Spleen (tissue), 11 donors: ENCODE data around the gene NPR2. TPM values are rescaled to one million over a fixed set of nuclear protein-coding genes. Genes with fewer than 3 reads are reported as not detected.

Source experiments
- DNase-seq: peaks from one replicate; pipeline ENCODE4 v3.0.0-alpha.2; 2020
- H3K27ac ChIP-seq, 8 donors: fragments of 200-600 bp; sonication (generic) in 7 of 8; 1 replicate in 4 of 8; 2 replicates in 4 of 8; pipeline versions ENCODE4 v1.5.0 to v1.8.0; 2016 to 2021; ENCODE audit warnings: inconsistent platforms in 4 of 8, mild to moderate bottlenecking in 4 of 8, moderate library complexity in 1 of 8
- H3K27me3 ChIP-seq, 7 donors: fragments of 200-600 bp; sonication (generic) in 6 of 7; replicated peaks in 1 of 7; 1 replicate in 4 of 7; 2 replicates in 3 of 7; pipeline versions ENCODE4 v1.5.0 to v1.8.0; 2016 to 2021; ENCODE audit warnings: inconsistent platforms in 3 of 7, mild to moderate bottlenecking in 1 of 7
- H3K36me3 ChIP-seq, 6 donors: fragments of 200-600 bp; sonication (generic) in 5 of 6; 1 replicate in 4 of 6; 2 replicates in 2 of 6; pipeline versions ENCODE4 v1.5.0 to v1.8.0; 2016 to 2021; ENCODE audit warnings: inconsistent platforms in 2 of 6
- H3K4me1 ChIP-seq, 6 donors: fragments of 200-600 bp; sonication (generic) in 5 of 6; 1 replicate in 3 of 6; 2 replicates in 3 of 6; pipeline versions ENCODE4 v1.5.0 to v1.8.0; 2016 to 2021; ENCODE audit warnings: inconsistent platforms in 3 of 6
- H3K4me3 ChIP-seq, 8 donors: fragments of 200-600 bp; sonication (generic) in 7 of 8; 1 replicate in 4 of 8; 2 replicates in 4 of 8; pipeline versions ENCODE4 v1.5.0 to v1.8.0; 2016 to 2021; ENCODE audit warnings: inconsistent platforms in 4 of 8, mild to moderate bottlenecking in 4 of 8, moderate library complexity in 2 of 8
- H3K9me3 ChIP-seq, 8 donors: fragments of 200-600 bp; sonication (generic) in 7 of 8; 1 replicate in 4 of 8; 2 replicates in 4 of 8; pipeline versions ENCODE4 v1.5.0 to v1.8.0; 2016 to 2021; ENCODE audit warnings: inconsistent platforms in 4 of 8
- CTCF ChIP-seq, 11 experiments: fragments of 200-600 bp in 7 of 11; fragments of 450-650 bp in 4 of 11; sonication (generic) in 4 of 11; IDR thresholded peaks in 8 of 11; conservative IDR thresholded peaks in 3 of 11; 1 replicate in 7 of 11; 2 replicates in 4 of 11; pipeline versions ENCODE4 v1.4.0 to v1.8.0; 2016 to 2021; ENCODE audit warnings: antibody characterized with exemption in 11 of 11, inconsistent platforms in 4 of 11, mild to moderate bottlenecking in 1 of 11
- POLR2A ChIP-seq, 3 donors: fragments of 450-650 bp; IDR thresholded peaks; one replicate each; pipeline ENCODE4 v1.5.1; 2017; ENCODE audit warnings: antibody characterized with exemption in 3 of 3, mild to moderate bottlenecking in 1 of 3
- POLR2AphosphoS5 ChIP-seq, 3 donors: sonication (generic); formaldehyde crosslinking; IDR thresholded peaks; one replicate each; pipeline ENCODE4 v1.5.1; 2017; ENCODE audit warnings: antibody characterized with exemption in 3 of 3
- WGBS, 5 donors: extraction: QIAGEN DNeasy Blood & Tissue Kit in 3 of 5; methylation state at CpG; one replicate each; pipeline versions ENCODE4 v1.1.5 to v1.1.7; 2013 to 2018; 5-methylcytosine and 5-hydroxymethylcytosine counted together
- intact Hi-C: fragments of 100-400 bp; cut with DNase I; formaldehyde crosslinking; loops from one replicate; pipeline ENCODE4 v1.15.0; 2023; ENCODE audit warnings: low total_unique reads
- polyA plus RNA-seq, 3 donors: library from polyadenylated mRNA; stranded (reverse); fragments of 200-250 nt; gene quantifications; one replicate each; pipeline ENCODE4 v1.2.1, GENCODE V29; 2013
- total RNA-seq, 7 donors: library from RNA; depleted of rRNA in 3 of 7; stranded (reverse); fragments of >200 nt in 3 of 7; fragmentation: NEBNext Ultra II Directional in 4 of 7; extraction: Animal tissue kit (Norgen Biotek cat#: 25700) in 4 of 7; gene quantifications; one replicate each; pipeline versions ENCODE4 v1.1.0 to v1.2.1, GENCODE V29; 2016 to 2021
- donor health status: healthy with polysubstance abuse.
- donor health status: DM: no; HTN: no; CAD: no; lungs with moderate emphysema.
- donor health status: DM: no; HTN: no; CAD: no.
- donor health status: Bipolar disorder and iron deficiency.
- donor health status: healthy.
- donor health status: DM: no; HTN: no; CAD: no.
- donor health status: DM: yes; HTN: yes; CAD: no.

NPR2 gene
- total and polyA plus RNA-seq, 10 donors = 5.8 to 17.1 (median 7.5) TPM

- Histone ChIP-seq H3K36me3 (peaks cover 0 to 53% (median 40%) of the 10 kb centered on the region in 6 donors), H3K27me3 (no peaks in the 10 kb centered on the region), H3K9me3 (no peaks in the 10 kb centered on the region), H3K4me3 (no peak overlapping the region), H3K4me1 (peaks cover 24 to 67% (median 42%) of the 10 kb centered on the region in 6 donors), H3K27ac (no peak overlapping the region)
- WGBS, 5 donors = 91 to 98% (median 95%) methylated on average over 5 of the region's 5 CpGs
- intact Hi-C loops = no loop called here
- no peak for DNase-seq
- TF ChIP-seq POLR2A (IDR thresholded peaks at IDR 0.05) = no peak
- TF ChIP-seq POLR2AphosphoS5 (IDR thresholded peaks at IDR 0.05) = no peak
- TF ChIP-seq CTCF (IDR thresholded peaks at IDR 0.05 in 8 of 11, conservative IDR thresholded peaks at IDR 0.05 in 3 of 11) = no peak
Observed at GRCh38 chr9:35753466-35753865, 37.9 kb upstream of the NPR2 start.

- H3K4me3 ChIP-seq = no peak within 1 kb of the TSS
- peaks cover 31 to 73% (median 48%) of the 10 kb centered on the region in 6 donors for H3K4me1 ChIP-seq
- WGBS, 5 donors = 51 to 61% (median 58%) methylated on average over 2 to 3 of the region's 3 CpGs
- no peaks in the 10 kb centered on the region for H3K27me3 ChIP-seq
- no peak for TF ChIP-seq POLR2A (IDR thresholded peaks at IDR 0.05)
- no peak for TF ChIP-seq CTCF (IDR thresholded peaks at IDR 0.05 in 8 of 11, conservative IDR thresholded peaks at IDR 0.05 in 3 of 11)
- no peak for TF ChIP-seq POLR2AphosphoS5 (IDR thresholded peaks at IDR 0.05)
- H3K9me3 ChIP-seq = no peaks in the 10 kb centered on the region
- H3K36me3 ChIP-seq = peaks cover 0 to 53% (median 40%) of the 10 kb centered on the region in 6 donors
- intact Hi-C loops = no loop called here
- peak within 1 kb of the TSS in 1 of 8 donors; percentile 96 for H3K27ac ChIP-seq
- no peak for DNase-seq
Observed at GRCh38 chr9:35754264-35754663, 37.1 kb upstream of the NPR2 start, which contains the start of gene MSMP. TSS of gene MSMP (minus strand) at chr9:35754276. CDS start at chr9:35754129, 147 bp downstream.

- intact Hi-C loops = no loop called here
- Histone ChIP-seq H3K36me3 (peaks cover 0 to 53% (median 40%) of the 10 kb centered on the region in 6 donors), H3K4me3 (no peak overlapping the region), H3K27ac (peak overlapping the region in 1 of 8 donors; percentile 96), H3K9me3 (no peaks in the 10 kb centered on the region), H3K4me1 (peaks cover 28 to 73% (median 42%) of the 10 kb centered on the region in 6 donors), H3K27me3 (no peaks in the 10 kb centered on the region)
- TF ChIP-seq POLR2A (IDR thresholded peaks at IDR 0.05) (no peak), CTCF (IDR thresholded peaks at IDR 0.05 in 8 of 11, conservative IDR thresholded peaks at IDR 0.05 in 3 of 11) (no peak), POLR2AphosphoS5 (IDR thresholded peaks at IDR 0.05) (no peak)
- DNase-seq = no peak
- WGBS, 5 donors = 89 to 97% (median 95%) methylated on average over 4 of the region's 4 CpGs
Observed at GRCh38 chr9:35755071-35755470, 36.3 kb upstream of the NPR2 start.

GRCh38 chr9:35756275-35757225 lies 34.8 kb upstream of the NPR2 start:
- H3K4me3 ChIP-seq = peak overlapping the region; percentile 41 to 75 (median 64)
- whole genome bisulfite sequencing, 5 donors = 6 to 12% (median 8%) methylated on average over 27 to 48 of the region's 48 CpGs
- DNase-seq = peak; percentile 95
- H3K9me3 ChIP-seq = no peaks in the 10 kb centered on the region
- H3K36me3 ChIP-seq = peaks cover 0 to 41% (median 30%) of the 10 kb centered on the region in 6 donors
- H3K4me1 ChIP-seq = peaks cover 24 to 69% (median 34%) of the 10 kb centered on the region in 6 donors
- intact Hi-C loops = no loop called here
- H3K27me3 ChIP-seq = no peaks in the 10 kb centered on the region
- H3K27ac ChIP-seq = peak overlapping the region; percentile 83 to 96 (median 90)
- TF ChIP-seq POLR2A (IDR thresholded peaks at IDR 0.05) = no peak
- TF ChIP-seq POLR2AphosphoS5 (IDR thresholded peaks at IDR 0.05) = peak; percentile 66 to 86 (median 78)
- TF ChIP-seq CTCF (IDR thresholded peaks at IDR 0.05 in 8 of 11, conservative IDR thresholded peaks at IDR 0.05 in 3 of 11) = peak; percentile 49 to 78 (median 68)
